ENCODE data around the gene CDR2L. TPM values are rescaled to one million over a fixed set of nuclear protein-coding genes. Genes with fewer than 3 reads are reported as not detected.

The CDR2L gene
- polyA plus RNA-seq, 2 of the 4 experiments (the other 2 are of a cell fraction), result 18.5 to 34.0 TPM

GRCh38 chr17:74938194-74938950 is 49.1 kb upstream of the CDR2L start (continued):
- TF ChIP-seq CTCF (IDR thresholded peaks at IDR 0.05) (no peak), EHF (CRISPR knock-in tag; IDR thresholded peaks at IDR 0.05) (no peak), EHMT2 (IDR thresholded peaks at IDR 0.05; ENCODE audit: low read depth) (no peak)

- WGBS (ENCODE audit: missing lambda C conversion rate), result 48% methylated on average over 8 of the region's 8 CpGs
- ChIA-PET POLR2A (no interaction called here), CTCF (interaction anchor here (1.5 to 42.3 kb wide), 3 partner anchors 7 to 46 kb away, joined by 4 to 1448 read pairs (median 1448); partner anchors contain the start of genes FADS6, HID1, OTOP2 and OTOP3)
- Histone ChIP-seq H3K9me3 (no peaks in the 10 kb centered on the region), H3K4me1 (peaks cover 9% of the 10 kb centered on the region), H3K27ac (no peak overlapping the region), H3K4me2 (no peak overlapping the region), H3K4me3 (no peak overlapping the region)
- no peak for TF ChIP-seq EHF (CRISPR knock-in tag; IDR thresholded peaks at IDR 0.05)
- no peak for TF ChIP-seq HOXB13 (CRISPR knock-in tag; IDR thresholded peaks at IDR 0.05; ENCODE audit: low read depth)
- no peak for TF ChIP-seq ZSCAN20 (CRISPR knock-in tag; IDR thresholded peaks at IDR 0.05)
- TF ChIP-seq CEBPB (IDR thresholded peaks at IDR 0.05), result no peak
- TF ChIP-seq ZNF302 (CRISPR knock-in tag; IDR thresholded peaks at IDR 0.05), result no peak
- TF ChIP-seq EP300 (IDR thresholded peaks at IDR 0.05), result no peak
- TF ChIP-seq NFE2L2 (conservative IDR thresholded peaks at IDR 0.05; ENCODE audit: low read length), result no peak
- TF ChIP-seq CTCF (IDR thresholded peaks at IDR 0.05), result no peak
- no peak for TF ChIP-seq SMC3 (IDR thresholded peaks at IDR 0.05)
- no peak for TF ChIP-seq KDM1A (IDR thresholded peaks at IDR 0.05; ENCODE audit: low read depth)
- no peak for TF ChIP-seq E2F6 (IDR thresholded peaks at IDR 0.05; ENCODE audit: borderline replicate concordance, low read depth)
- TF ChIP-seq MAZ (IDR thresholded peaks at IDR 0.05; ENCODE audit: borderline replicate concordance, low read depth, low read length), result no peak
- no peak for TF ChIP-seq ESRRA (IDR thresholded peaks at IDR 0.05; ENCODE audit: borderline replicate concordance, low read length)
- TF ChIP-seq TFCP2L1 (CRISPR knock-in tag; IDR thresholded peaks at IDR 0.05), result no peak
- TF ChIP-seq PHF8 (IDR thresholded peaks at IDR 0.05; ENCODE audit: borderline replicate concordance, low read depth), result no peak
- DNase-seq (ENCODE audit: low read depth in 1 of 2, low spot score in 1 of 2), result no peak
- ATAC-seq, result no peak
- no peak for FAIRE-seq
Measured at GRCh38 chr17:74939534-74939933, 47.9 kb upstream of the CDR2L start.

GRCh38 chr17:74941128-74941725 is 46.2 kb upstream of the CDR2L start:
- DNase-seq (ENCODE audit: low read depth in 1 of 2, low spot score in 1 of 2) (no peak), ATAC-seq (no peak), FAIRE-seq (no peak)
- no peak overlapping the region for H3K4me3 ChIP-seq
- 74% methylated on average over 21 of the region's 21 CpGs for WGBS (ENCODE audit: missing lambda C conversion rate)
- ChIA-PET CTCF (interaction anchor here (42.0 to 42.3 kb wide), 2 partner anchors 8 to 16 kb away, joined by 1448 read pairs; partner anchors contain the start of genes HID1, OTOP2, OTOP3 and USH1G), POLR2A (no interaction called here)
- no peaks in the 10 kb centered on the region for H3K9me3 ChIP-seq
- H3K4me2 ChIP-seq, result no peak overlapping the region
- peaks cover 12% of the 10 kb centered on the region for H3K4me1 ChIP-seq
- H3K27ac ChIP-seq, result no peak overlapping the region
- TF ChIP-seq ZC3H11A (IDR thresholded peaks at IDR 0.05) (no peak), E2F6 (IDR thresholded peaks at IDR 0.05; ENCODE audit: borderline replicate concordance, low read depth) (no peak), BHLHE40 (IDR thresholded peaks at IDR 0.05; ENCODE audit: low read depth, low read length) (no peak), EHF (CRISPR knock-in tag; IDR thresholded peaks at IDR 0.05) (no peak), RNF2 (IDR thresholded peaks at IDR 0.05; ENCODE audit: borderline replicate concordance, low read depth) (no peak), ESRRA (IDR thresholded peaks at IDR 0.05; ENCODE audit: borderline replicate concordance, low read length) (no peak), ZFP36 (IDR thresholded peaks at IDR 0.05; ENCODE audit: borderline replicate concordance, partially characterized antibody) (no peak), PHF8 (IDR thresholded peaks at IDR 0.05; ENCODE audit: borderline replicate concordance, low read depth) (no peak), FOSB (CRISPR knock-in tag; IDR thresholded peaks at IDR 0.05) (no peak), ATOH8 (CRISPR knock-in tag; IDR thresholded peaks at IDR 0.05; ENCODE audit: low read depth) (no peak), HDAC2 (IDR thresholded peaks at IDR 0.05) (no peak), CHD2 (IDR thresholded peaks at IDR 0.05; ENCODE audit: low read length, partially characterized antibody) (no peak), MAX (IDR thresholded peaks at IDR 0.05) (no peak), HOXB5 (CRISPR knock-in tag; IDR thresholded peaks at IDR 0.05) (no peak), RARB (CRISPR knock-in tag; IDR thresholded peaks at IDR 0.05) (no peak), TP53 (CRISPR knock-in tag; IDR thresholded peaks at IDR 0.05) (no peak)

Measured in A549 (cell line).